ENCODE results near the gene COA6. TPM values are rescaled to one million over a fixed set of nuclear protein-coding genes. Genes with fewer than 3 reads are reported as not detected.

Gene COA6
- total and polyA plus RNA-seq, 2 donors from 2014 or later = 21.2 to 76.4 TPM

DNA sequence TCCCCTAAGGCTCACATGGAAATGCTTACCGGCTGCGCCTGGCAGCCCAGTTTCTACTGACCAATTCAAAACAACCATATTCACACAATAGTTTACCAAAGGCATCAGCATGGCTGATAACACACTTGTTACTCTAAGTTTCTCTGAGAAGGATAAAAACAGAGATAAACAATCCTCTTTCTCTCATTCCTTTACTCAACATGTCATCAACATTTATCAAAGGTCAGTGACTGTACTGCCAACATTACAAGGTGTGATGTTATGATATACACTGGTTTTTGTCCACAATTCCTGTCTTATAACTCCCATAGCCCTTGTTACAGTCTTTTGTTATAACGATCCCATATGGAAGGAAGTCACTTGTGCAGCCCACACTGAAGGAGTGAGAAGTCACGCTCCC, 33.6 kb downstream of the COA6 start:
- intact Hi-C loops (cut with DNase I) = no loop called here
- FAIRE-seq (no peak), DNase-seq (no peak)
- Histone ChIP-seq H3K4me1 (ENCODE audit: control insufficient read depth in 2 of 3, insufficient read depth in 2 of 3, low read depth in 1 of 3, low read length in 3 of 3) (no peaks in the 10 kb centered on the region), H3K36me3 (ENCODE audit: control insufficient read depth in 2 of 3, insufficient read depth in 3 of 3, low read length in 3 of 3) (peaks cover 0 to 4% (median 0%) of the 10 kb centered on the region in 3 donors), H3K9ac (ENCODE audit: low read length in 3 of 3) (no peak overlapping the region), H3K4me3 (ENCODE audit: low read length in 3 of 3) (no peak overlapping the region), H3K27me3 (ENCODE audit: control insufficient read depth, insufficient read depth, low read length) (no peaks in the 10 kb centered on the region), H3K27ac (ENCODE audit: low read depth in 2 of 2, low read length in 2 of 2) (no peak overlapping the region), H3K9me3 (ENCODE audit: control insufficient read depth in 2 of 3, insufficient read depth in 1 of 3, low read length in 3 of 3) (no peaks in the 10 kb centered on the region)
- no peak for TF ChIP-seq CTCF (IDR thresholded peaks at IDR 0.05; ENCODE audit: borderline replicate concordance, extremely low read depth, insufficient read depth)

- no peaks in the 10 kb centered on the region for H3K4me1 ChIP-seq (ENCODE audit: control insufficient read depth in 2 of 3, insufficient read depth in 2 of 3, low read depth in 1 of 3, low read length in 3 of 3)
- FAIRE-seq (no peak), DNase-seq (no peak)
- no peak overlapping the region for H3K4me3 ChIP-seq (ENCODE audit: low read length in 3 of 3)
- H3K9ac ChIP-seq (ENCODE audit: low read length in 3 of 3) = no peak overlapping the region
- no peaks in the 10 kb centered on the region for H3K27me3 ChIP-seq (ENCODE audit: control insufficient read depth, insufficient read depth, low read length)
- intact Hi-C loops (cut with DNase I) = no loop called here
- H3K27ac ChIP-seq (ENCODE audit: low read depth in 2 of 2, low read length in 2 of 2) = no peak overlapping the region
- H3K9me3 ChIP-seq (ENCODE audit: control insufficient read depth in 2 of 3, insufficient read depth in 1 of 3, low read length in 3 of 3) = no peaks in the 10 kb centered on the region
- H3K36me3 ChIP-seq (ENCODE audit: control insufficient read depth in 2 of 3, insufficient read depth in 3 of 3, low read length in 3 of 3) = peaks cover 0 to 8% (median 0%) of the 10 kb centered on the region in 3 donors
- TF ChIP-seq CTCF (IDR thresholded peaks at IDR 0.05; ENCODE audit: borderline replicate concordance, extremely low read depth, insufficient read depth) = no peak
These were observed 35.5 kb downstream of the COA6 start for GRCh38 chr1:234408757-234409156.

- intact Hi-C loops (cut with DNase I) = no loop called here
- FAIRE-seq = no peak
- DNase-seq = no peak
- Histone ChIP-seq H3K9me3 (ENCODE audit: control insufficient read depth in 2 of 3, insufficient read depth in 1 of 3, low read length in 3 of 3) (no peaks in the 10 kb centered on the region), H3K27ac (ENCODE audit: low read depth in 2 of 2, low read length in 2 of 2) (no peak overlapping the region), H3K9ac (ENCODE audit: low read length in 3 of 3) (no peak overlapping the region), H3K4me1 (ENCODE audit: control insufficient read depth in 2 of 3, insufficient read depth in 2 of 3, low read depth in 1 of 3, low read length in 3 of 3) (no peaks in the 10 kb centered on the region), H3K27me3 (ENCODE audit: control insufficient read depth, insufficient read depth, low read length) (no peaks in the 10 kb centered on the region), H3K36me3 (ENCODE audit: control insufficient read depth in 2 of 3, insufficient read depth in 3 of 3, low read length in 3 of 3) (peaks cover 0 to 9% (median 0%) of the 10 kb centered on the region in 3 donors), H3K4me3 (ENCODE audit: low read length in 3 of 3) (no peak overlapping the region)
- no peak for TF ChIP-seq CTCF (IDR thresholded peaks at IDR 0.05; ENCODE audit: borderline replicate concordance, extremely low read depth, insufficient read depth)
These were observed 36.1 kb downstream of the COA6 start for GRCh38 chr1:234409328-234409727.

DNA sequence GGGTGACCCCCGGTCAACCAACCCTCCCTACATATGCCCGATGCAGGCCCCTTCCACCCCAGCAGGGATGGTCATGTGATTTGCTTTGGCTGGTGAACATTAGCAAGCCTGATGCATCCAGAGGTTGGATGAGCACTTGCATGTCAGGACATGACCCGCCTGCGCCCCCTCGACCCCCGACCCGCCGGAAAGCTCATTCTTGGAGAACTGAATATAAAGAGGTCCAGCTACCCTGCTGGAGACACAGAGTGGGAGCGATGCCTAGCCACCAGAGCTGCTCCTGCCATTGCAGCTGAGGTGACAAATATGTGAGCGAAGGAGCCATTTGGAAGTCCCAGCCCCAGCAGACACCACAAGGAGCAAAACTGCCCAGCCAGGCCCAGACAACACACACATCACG, 39.6 kb downstream of the COA6 start:
- peaks cover 0 to 8% (median 0%) of the 10 kb centered on the region in 3 donors for H3K36me3 ChIP-seq (ENCODE audit: control insufficient read depth in 2 of 3, insufficient read depth in 3 of 3, low read length in 3 of 3)
- no peak overlapping the region for H3K27ac ChIP-seq (ENCODE audit: low read depth in 2 of 2, low read length in 2 of 2)
- H3K27me3 ChIP-seq (ENCODE audit: control insufficient read depth, insufficient read depth, low read length) = no peaks in the 10 kb centered on the region
- no peaks in the 10 kb centered on the region for H3K9me3 ChIP-seq (ENCODE audit: control insufficient read depth in 2 of 3, insufficient read depth in 1 of 3, low read length in 3 of 3)
- H3K4me3 ChIP-seq (ENCODE audit: low read length in 3 of 3) = no peak overlapping the region
- H3K4me1 ChIP-seq (ENCODE audit: control insufficient read depth in 2 of 3, insufficient read depth in 2 of 3, low read depth in 1 of 3, low read length in 3 of 3) = no peaks in the 10 kb centered on the region
- H3K9ac ChIP-seq (ENCODE audit: low read length in 3 of 3) = no peak overlapping the region
- DNase-seq (no peak), FAIRE-seq (no peak)
- TF ChIP-seq CTCF (IDR thresholded peaks at IDR 0.05; ENCODE audit: borderline replicate concordance, extremely low read depth, insufficient read depth) = no peak
- intact Hi-C loops (cut with DNase I) = no loop called here
